ENCODE measurements around the gene KMT2C.
A peak's percentile ranks its signal among the peaks of the same experiment; 100 is the strongest.
"Not testable (repeated sequence)": the region's sequence is repeated elsewhere in the genome, so short reads cannot be mapped to it uniquely, and the experiment has no call there.

The KMT2C gene

DNA sequence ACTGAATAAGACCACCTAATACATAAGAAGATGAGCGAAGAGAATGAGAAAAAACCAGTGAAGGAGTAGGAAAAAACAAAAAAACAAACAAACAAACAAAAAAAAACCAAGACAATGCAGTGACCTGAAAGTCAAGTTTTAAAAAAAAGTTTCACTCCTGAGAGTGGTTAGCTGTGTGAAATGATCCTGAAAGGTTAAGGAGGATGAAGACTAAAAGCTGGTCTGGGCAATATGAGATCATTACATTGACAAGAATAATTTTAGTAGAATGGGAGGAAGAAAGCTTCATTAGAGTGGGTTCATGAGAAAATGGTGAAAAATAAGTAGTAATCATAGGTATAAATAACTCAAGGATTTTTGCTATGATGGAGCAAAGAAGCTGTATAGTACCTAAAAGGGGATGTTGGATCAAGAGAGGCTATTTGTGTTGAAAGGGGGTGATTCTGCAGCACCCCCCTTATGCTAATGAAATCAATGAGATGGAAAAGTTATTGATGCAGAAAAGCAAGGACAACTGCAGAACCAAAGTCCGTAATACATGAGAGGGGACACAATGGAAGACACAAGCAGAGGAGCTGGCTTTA, 80.2 kb downstream of the KMT2C start:
- DNase-seq (ENCODE audit: low read depth), result no peak

DNA sequence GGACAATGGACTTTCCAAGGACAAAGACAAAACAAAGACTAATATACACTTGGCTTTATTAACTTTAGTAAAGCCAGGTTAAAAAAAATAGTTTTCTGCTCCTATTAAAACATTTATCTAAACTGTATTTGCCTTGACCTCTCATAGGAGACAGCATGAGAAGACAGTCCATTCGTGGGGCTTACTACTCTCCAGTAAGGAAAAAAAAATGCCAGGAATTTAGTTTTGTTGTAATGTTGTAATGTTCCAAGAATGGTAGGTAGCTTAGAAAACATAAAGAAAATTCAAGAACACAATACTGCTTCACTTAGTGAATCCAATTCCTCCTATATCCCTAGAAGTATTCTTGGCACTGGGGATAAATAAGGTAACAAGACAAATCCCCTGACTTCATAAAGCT, 81.7 kb downstream of the KMT2C start:
- no peak for DNase-seq (ENCODE audit: low read depth)

DNA sequence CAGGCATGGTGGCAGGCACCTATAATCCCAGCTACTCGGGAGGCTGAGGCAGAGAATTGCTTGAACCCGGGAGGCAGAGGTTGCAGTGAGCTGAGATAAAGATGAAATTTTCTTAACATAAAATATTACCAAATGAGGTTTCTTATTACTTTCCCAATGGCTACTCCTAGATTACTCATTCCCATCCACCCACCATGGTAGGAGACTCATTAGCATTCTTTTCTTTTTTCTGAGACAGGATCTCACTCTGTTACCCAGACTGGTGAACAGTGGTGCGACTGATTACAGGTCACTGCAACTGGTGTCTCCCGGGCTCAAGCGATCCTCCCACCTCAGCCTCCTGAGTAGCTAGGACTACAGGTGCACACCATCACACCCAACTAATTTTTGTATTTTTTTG, 82.5 kb downstream of the KMT2C start:
- not testable (repeated sequence) for DNase-seq (ENCODE audit: low read depth)

DNA sequence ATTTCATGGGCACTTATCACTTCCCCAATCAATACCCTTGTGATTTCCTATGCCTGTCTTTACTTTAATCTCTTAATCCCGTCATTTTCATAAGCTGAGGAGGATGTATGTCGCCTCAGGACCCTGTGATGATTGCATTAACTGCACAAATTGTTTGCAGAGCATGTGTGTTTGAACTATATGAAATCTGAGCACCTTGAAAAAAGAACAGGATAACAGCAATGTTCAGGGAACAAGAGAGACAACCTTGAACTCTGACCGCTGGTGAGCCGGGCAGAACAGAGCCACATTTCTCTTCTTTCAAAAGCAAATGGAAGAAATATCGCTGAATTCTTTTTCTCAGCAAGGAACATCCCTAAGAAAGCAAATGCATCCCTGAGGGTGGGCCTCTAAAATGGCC, 84.1 kb downstream of the KMT2C start:
- DNase-seq (ENCODE audit: low read depth), result not testable (repeated sequence)

DNA sequence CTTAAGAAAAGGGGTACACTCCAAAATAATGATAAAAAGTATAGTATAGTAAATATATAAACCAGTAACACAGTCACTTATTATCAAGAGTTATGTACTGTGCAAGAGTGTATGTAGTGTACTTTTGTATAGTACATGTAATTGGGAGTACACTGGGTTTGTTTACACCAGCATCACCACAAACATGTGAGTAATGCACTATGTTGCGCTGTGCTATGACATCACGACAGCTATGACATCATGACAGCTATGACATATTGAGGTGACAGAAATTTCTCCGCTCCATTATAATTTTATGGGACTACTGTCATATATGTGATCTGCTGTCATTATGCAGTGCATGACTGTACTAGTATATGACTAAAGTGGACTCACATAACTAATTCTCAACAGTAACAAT, 84.6 kb downstream of the KMT2C start:
- DNase-seq (ENCODE audit: low read depth), result no peak

DNA sequence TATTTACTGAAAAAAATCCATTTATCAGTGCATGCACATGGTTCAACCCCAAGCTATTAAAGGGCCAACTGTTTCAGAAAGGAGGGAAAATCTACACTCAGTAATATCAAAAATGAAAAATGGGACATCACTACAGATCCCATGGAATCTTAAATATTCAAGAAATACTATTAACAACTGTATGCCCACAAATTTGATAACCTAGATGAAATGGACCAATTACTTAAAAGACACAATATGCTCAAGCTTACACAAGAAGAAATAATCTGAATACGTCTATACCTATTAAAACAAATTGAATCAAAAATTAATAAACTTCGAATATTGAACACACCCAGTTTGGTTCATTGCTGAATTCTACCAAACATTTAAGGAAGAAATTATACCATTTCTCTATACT, 87.9 kb downstream of the KMT2C start:
- no peak for DNase-seq (ENCODE audit: low read depth)

DNA sequence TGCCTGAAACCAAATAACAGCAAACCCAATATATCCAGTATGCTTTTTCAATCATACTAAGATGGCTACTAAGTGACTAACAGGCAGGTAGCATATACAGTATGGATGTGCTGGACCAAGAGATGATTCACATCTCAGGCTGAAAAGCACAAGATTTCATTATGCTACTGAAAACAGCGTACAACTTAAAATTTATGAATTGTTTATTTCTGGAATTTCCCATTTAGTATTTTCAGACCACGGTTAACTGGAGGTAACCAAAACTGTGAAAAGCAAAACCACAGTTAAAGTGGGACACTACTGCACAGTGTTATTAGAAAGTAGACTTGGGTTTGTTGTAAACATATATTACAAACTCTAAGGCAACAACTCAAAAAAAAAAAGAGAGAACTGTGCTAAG, 91.5 kb downstream of the KMT2C start:
- DNase-seq (ENCODE audit: low read depth), result no peak

DNA sequence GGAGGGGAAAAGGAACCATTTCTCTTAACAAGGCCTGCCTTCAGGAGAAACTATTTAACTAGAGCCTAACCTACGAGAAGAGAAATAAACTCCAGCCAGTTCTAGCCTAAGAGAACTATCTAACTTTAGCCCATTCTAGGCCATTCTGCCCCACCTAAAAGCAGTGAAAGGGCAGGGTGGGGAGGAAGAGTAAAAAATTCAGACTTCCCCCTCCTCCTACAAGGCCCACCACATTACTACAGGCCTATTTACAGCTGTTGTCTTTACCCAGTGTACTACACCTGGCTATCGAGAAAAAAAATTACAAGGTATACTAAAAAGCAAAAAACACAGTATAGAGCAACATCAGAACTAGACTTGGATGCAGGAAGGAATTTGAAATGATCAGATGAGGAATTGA, 93.0 kb downstream of the KMT2C start:
- no peak for DNase-seq (ENCODE audit: low read depth)

DNA sequence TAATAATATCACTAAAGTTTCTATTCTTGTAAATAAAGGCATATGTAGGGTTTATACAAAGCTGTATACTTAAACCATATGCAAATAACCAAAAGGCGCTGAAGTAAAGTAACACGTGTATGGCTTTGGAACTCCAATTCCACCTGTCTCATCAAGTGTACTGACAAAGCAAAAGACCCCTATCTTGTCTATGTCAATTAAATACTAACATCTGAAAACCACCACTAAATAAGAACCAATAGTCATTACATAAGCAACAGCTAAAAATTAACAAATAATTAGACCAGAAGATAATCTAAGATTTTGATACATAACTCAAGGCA, 93.9 kb downstream of the KMT2C start:
- no peak for DNase-seq (ENCODE audit: low read depth)

DNA sequence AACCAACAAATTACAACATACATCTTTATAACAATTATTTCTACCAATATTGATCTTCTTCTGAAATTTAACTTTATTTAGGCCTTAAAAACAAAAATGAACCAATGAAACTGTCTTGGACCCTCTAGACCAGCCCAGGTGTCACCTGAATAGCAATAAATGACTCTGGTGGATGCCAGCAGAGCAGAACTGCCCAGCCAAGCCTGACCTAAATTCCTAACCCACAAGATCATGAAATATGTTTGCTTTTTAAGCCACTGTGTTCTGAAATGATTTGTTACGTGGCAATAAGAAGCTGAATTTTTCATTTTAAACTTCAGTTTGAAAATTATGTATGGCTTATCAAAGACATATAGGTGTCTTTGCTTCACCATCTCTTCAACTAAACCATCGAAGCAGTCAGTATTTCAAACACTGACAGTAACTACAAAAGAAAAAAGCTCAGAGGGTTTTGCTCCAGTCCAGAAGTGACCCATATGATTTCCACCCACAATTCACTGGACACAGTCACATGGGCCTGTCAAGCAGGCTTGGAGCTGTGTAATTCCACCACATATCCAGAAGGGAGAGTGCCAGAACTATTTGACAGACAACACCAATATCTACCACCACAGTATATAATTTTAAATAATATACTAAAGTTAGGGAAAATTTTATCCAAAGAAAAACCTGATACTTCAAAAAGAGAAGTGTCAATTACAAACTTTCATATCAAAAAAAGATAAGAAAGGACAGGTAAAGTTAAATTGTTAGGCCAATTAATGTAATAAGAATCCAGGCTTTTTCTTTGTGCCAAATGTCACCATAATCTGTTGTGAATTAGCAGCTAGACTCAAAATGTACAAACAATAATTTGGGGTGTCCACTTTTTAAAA, 94.5 kb downstream of the KMT2C start:
- peak; percentile 65 for DNase-seq (ENCODE audit: low read depth)

DNA sequence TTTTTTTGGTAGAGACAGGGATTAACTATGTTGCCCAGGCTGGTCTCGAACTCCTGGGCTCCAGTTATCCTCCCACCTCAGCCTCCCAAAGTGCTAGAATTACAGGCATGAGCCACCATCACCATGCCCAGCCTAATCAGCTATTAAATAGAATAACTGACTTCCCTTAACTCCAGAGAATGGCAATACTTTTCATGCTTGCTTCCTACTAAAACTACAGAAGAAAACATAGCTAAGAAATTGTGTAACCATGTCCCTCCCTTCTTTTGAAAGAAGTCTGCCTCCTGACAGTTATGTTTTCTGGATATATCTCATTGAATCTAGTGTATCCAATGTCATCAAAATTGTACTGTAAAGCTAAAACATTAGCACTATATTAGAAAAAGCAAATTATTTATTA, 95.6 kb downstream of the KMT2C start:
- no peak for DNase-seq (ENCODE audit: low read depth)

DNA sequence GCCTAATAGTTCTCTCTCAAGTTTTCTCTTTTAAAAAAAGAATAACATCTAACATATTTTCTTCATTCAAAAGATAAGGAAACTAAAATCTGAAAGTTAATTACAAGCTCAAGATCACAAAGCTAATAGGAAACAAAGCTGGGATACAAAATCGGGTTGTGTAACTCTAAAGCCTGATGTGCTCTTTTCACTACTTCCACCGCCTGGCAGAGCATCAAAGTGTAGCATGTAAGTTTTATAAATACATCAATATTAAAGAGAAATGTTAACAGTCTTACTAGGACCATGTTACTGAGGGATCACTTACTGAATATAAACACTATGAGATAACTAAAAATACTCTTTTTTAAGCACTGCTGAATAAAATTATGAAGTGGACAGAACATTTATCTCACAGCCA, 97.2 kb downstream of the KMT2C start:
- DNase-seq (ENCODE audit: low read depth), result no peak

DNA sequence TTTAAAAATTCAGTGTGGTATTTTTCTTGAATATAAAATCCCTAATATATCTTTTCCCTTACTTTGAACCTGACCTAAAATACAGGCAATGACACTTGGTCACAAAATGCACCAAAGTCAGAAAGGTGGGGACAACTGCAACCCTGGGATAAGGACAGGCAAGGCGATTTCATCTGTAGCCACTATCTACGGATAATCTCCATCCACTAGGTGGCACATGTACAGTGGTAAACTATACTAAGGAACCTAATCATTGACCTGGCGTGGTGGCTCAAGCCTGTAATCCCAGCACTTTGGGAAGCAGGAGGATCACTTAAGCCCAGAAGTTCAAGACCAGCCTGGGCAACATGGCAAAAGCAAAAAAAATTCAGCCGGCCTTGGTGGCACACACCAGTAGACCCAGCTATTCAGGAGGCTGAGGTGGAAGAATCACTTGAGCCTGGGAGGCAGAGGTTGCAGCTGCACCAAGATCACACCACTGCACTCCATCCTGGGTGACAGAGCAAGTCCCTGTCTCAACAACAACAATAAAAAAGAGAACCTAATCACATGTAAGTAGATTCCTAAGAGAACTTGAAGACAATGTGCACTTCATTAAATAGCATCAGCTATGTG, 98.9 kb downstream of the KMT2C start:
- DNase-seq (ENCODE audit: low read depth), result peak; percentile 36

DNA sequence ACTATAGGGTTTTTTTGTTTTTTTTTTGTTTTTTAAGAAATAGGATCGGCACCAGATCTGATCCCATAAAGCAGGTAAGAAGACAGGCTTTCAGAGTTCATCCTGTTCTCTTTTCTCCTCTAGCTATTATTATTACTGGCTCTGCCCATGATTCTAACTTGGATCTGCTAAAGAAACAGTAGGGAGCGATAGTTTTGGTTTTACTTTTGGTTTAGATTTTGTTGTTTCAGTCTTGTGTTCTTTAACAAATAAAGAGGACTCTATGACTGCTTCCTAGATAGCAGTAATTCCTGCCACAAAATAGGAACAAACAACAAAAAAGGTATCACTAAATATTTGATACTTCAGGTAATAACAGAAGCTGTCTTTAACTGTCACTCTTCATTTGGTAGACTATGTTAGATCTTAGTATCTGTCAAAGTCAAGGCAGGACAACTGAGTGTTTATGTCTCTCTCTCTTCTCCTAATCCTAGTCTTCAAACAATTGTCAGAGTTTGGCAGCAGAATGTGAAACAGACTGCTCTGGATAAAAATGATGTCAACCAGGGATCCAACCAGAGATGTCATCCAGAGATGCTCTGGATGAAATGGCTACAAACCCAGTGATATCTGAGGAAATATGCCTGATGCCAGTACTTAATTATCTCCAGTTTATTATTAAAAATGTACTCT, 99.8 kb downstream of the KMT2C start:
- DNase-seq (ENCODE audit: low read depth), result peak; percentile 18

DNA sequence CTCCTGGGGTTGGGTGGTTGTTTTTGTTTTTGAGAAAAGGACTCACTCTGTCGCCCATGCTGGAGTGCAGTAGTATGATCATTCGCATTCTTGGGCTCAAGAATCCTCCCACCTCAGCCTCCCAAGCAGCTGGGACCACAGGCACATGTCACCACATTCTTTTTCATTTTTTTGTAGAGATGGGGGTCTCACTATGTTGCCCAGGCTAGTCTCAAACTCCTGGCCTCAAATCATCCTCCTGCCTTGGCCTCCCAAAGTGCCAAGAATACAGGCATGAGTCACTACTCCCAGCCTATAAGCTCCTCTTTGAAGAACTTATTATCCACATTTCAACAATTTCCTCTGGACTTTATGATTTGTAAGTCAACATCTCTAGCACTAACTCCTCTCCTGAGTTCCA, 102.7 kb downstream of the KMT2C start:
- DNase-seq (ENCODE audit: low read depth), result no peak

DNA sequence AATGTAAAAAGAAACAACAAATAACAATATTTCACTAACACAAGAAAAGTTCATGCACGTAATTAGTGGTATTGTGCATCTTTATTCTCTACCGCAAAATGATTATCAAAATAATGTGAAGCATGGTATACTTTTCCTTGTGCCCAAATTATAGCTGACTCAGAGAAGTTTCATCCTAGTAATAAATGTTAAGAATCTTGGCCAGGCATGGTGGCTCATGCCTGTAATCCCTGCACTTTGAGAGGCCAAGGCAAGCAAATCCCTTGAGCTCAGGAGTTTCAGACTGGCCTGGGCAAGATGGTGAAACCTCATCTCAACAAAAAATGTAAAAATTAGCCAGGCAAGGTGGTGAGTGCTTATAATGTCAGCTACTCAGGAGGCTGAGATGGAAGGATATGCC, 105.0 kb downstream of the KMT2C start:
- DNase-seq (ENCODE audit: low read depth), result peak; percentile 25

DNA sequence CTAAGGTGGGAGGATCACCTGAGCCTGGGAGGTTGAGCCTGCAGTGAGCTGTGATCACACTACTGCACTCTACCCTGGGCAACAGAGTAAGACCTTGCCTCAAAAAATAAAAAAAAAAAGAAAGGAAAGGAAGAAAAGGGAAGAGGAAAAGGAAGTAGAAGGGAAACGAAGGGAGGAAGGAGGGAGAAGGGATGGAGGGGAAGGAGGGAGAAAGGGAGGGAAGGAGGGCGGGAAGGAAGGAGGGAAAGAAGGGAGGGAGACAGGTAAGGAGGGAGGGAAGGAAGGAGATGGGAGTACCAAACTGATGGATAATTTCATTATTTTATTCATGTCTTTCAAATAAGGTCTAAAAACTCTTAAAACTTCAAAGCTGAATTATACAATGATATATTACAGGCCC, 106.3 kb downstream of the KMT2C start:
- DNase-seq (ENCODE audit: low read depth), result no peak

DNA sequence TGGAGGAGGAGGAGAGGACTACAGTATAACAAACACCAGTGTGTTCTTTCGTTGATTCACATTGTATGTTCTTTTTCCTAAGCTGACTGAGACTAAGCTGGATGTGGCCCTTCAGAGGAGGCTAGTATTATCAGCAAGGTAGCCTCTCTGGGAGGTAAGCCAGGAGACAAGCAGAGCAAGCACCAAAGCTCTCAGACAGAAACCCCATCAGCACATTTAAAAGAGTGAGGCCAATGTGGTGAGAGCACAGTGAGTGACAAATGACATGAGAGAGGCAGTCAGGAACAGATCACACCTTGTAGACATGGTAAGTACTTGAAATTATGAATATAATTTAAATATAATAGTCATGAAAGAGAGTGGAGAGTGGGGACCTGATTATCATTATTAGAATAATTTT, 107.6 kb downstream of the KMT2C start:
- DNase-seq (ENCODE audit: low read depth), result no peak

DNA sequence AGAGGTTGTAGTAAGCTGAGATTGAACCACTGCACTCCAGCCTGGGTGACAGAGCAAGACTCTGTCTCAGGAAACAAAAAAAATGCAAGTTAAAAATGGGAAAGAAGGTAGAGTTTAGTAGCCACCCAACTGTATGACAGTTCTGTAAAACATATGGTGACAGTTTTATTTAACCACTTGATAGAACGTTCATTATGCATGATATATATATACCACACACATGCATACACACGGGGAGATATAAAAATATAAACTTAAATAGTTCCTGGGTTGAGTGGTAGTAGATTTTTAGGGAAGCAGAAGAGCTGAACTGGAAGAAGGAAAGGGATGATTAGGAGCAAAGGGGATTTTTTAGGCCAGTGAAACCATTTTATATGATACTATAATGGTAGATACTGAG, 120.0 kb downstream of the KMT2C start:
- DNase-seq (ENCODE audit: low read depth), result no peak

DNA sequence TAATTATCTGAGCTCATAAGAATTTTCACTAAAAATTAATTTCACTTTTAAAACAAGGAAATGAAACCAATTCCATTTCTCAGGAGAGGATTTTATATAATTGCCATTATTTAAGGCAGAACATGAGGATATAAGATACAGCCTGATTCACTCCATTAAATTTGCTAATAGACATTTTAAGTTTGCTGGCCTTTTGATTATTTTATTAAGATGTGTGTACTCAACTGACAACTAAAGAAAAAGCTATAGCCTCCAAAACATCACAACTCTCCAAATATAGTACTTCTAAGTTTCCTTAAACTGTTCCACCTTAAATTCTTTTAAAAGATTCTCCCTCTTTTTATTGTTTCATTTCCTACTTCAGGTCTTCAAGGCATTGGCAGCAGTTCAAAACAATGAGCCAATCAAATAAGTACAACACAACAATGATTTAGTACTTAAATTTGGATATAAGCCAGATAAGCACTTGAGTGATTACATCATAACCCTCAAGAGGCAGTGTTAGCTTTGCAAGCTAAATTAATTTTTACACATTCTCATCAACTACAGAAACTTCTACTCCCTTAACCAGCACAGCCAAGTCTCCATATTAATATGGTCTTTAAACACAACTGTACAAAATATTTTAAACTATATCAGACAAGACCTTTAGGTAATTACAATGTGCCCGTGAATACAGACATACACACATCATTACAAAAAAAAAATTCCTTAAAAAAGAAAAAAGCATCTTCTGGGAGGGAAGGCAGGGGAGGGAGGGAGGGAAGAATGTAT, 121.8 kb downstream of the KMT2C start:
- peak; percentile 47 for DNase-seq (ENCODE audit: low read depth)

DNA sequence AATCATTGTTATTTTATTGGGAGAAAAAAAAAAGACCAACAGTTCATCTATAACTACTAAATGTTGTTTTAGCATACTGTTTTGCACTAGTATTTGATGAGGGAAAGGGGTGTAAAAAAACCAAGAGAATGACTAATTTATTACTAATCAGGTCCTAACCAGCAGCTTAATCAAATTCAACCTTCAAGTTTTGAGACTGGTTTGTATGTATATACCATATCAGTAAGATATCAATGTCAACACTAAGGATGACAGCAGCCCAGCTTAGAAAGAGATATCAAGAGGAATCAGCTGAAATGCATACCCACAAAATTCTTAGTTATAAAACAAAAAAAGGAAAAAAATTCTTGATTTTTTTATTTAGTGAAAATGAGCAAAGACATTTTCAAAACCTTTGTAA, 122.6 kb downstream of the KMT2C start:
- DNase-seq (ENCODE audit: low read depth), result no peak

DNA sequence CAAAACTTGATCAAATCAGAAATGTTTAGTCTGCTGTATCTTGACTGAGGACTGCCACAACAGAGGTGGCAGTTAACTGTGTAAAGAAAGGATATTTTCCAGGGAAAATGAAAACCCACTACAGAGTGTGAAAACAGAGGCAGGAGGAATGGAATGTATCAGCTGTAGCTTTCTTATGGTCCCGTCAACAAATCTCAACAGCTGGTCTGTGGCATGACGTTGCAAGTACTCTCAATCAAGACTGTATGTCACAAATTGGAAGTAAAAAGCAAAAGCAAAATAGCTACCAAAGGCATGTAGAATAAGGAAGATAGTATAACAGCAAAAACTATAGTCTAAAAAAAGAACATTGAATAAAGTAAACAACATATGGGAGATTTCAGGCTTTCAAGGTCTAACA, 123.5 kb downstream of the KMT2C start:
- peak; percentile 8 for DNase-seq (ENCODE audit: low read depth)
